Trophoblast cell (in vitro differentiated cells and primary cell): Measurements from ENCODE around the gene REV3L.
A peak's percentile ranks its signal among the peaks of the same experiment; 100 is the strongest.

ENCODE experiments used
- DNase-seq, 2 donors: peaks; one replicate each; pipeline ENCODE4 v3.0.0-alpha.2; 2016
- H2AFZ ChIP-seq: 2 replicates; pipeline ENCODE4 v1.6.1; 2013; ENCODE audit warnings: low read length, moderate library complexity, mild to moderate bottlenecking; ENCODE audit not compliant: insufficient read depth, poor library complexity
- H2AK5ac ChIP-seq: 2 replicates; pipeline ENCODE4 v1.6.1; 2013; ENCODE audit warnings: mild to moderate bottlenecking, low read length
- H2BK120ac ChIP-seq: 2 replicates; pipeline ENCODE4 v1.6.1; 2013; ENCODE audit warnings: low read length, mild to moderate bottlenecking, moderate library complexity; ENCODE audit not compliant: insufficient read depth, poor library complexity
- H2BK12ac ChIP-seq: 2 replicates; pipeline ENCODE4 v1.6.1; 2013; ENCODE audit warnings: mild to moderate bottlenecking, low read length, moderate library complexity
- H2BK5ac ChIP-seq: 2 replicates; pipeline ENCODE4 v1.6.1; 2013; ENCODE audit warnings: low read length, low read depth, moderate library complexity, mild to moderate bottlenecking; ENCODE audit not compliant: poor library complexity
- H3K14ac ChIP-seq: 2 replicates; pipeline ENCODE4 v1.6.1; 2013; ENCODE audit warnings: mild to moderate bottlenecking, low read length
- H3K18ac ChIP-seq: 2 replicates; pipeline ENCODE4 v1.6.1; 2013; ENCODE audit warnings: mild to moderate bottlenecking, low read length
- H3K23ac ChIP-seq: 2 replicates; pipeline ENCODE4 v1.6.1; 2013; ENCODE audit warnings: low read length
- H3K27ac ChIP-seq: 2 replicates; pipeline ENCODE4 v1.5.1; 2013; ENCODE audit warnings: low read depth, mild to moderate bottlenecking, inconsistent platforms, low read length, moderate library complexity
- H3K27me3 ChIP-seq: 2 replicates; pipeline ENCODE4 v1.6.1; 2013; ENCODE audit warnings: inconsistent platforms, mild to moderate bottlenecking, low read length, moderate library complexity; ENCODE audit not compliant: insufficient read depth
- H3K36me3 ChIP-seq, 2 experiments: 1 replicate in 1 of 2; 2 replicates in 1 of 2; pipeline ENCODE4 v1.6.1; 2013; ENCODE audit warnings: low read length in 2 of 2, mild to moderate bottlenecking in 2 of 2, moderate library complexity in 1 of 2; ENCODE audit not compliant: insufficient read depth in 2 of 2, control insufficient read depth in 1 of 2
- H3K4ac ChIP-seq: 2 replicates; pipeline ENCODE4 v1.6.1; 2013; ENCODE audit warnings: low read depth, mild to moderate bottlenecking, low read length, moderate library complexity
- H3K4me1 ChIP-seq, 2 experiments: 1 replicate in 1 of 2; 2 replicates in 1 of 2; pipeline ENCODE4 v1.6.1; 2013; ENCODE audit warnings: low read length in 2 of 2, mild to moderate bottlenecking in 2 of 2, moderate library complexity in 1 of 2; ENCODE audit not compliant: insufficient read depth in 2 of 2, control insufficient read depth in 1 of 2
- H3K4me2 ChIP-seq: 2 replicates; pipeline ENCODE4 v1.6.1; 2013; ENCODE audit warnings: inconsistent platforms, mild to moderate bottlenecking, low read length, moderate library complexity
- H3K4me3 ChIP-seq: 2 replicates; pipeline ENCODE4 v1.5.1; 2013; ENCODE audit warnings: mild to moderate bottlenecking, low read depth, low read length, inconsistent platforms
- H3K79me1 ChIP-seq: one replicate; pipeline ENCODE4 v1.6.1; 2013; ENCODE audit warnings: low read length
- H3K79me2 ChIP-seq: 2 replicates; pipeline ENCODE4 v1.6.1; 2013; ENCODE audit warnings: low read length, mild to moderate bottlenecking; ENCODE audit not compliant: control insufficient read depth, insufficient read depth, poor library complexity
- H3K9ac ChIP-seq: 2 replicates; pipeline ENCODE4 v1.6.1; 2013; ENCODE audit warnings: mild to moderate bottlenecking, low read length
- H3K9me3 ChIP-seq: 2 replicates; pipeline ENCODE4 v1.6.1; 2013; ENCODE audit warnings: low read depth, mild to moderate bottlenecking, control low read depth, inconsistent platforms, low read length; ENCODE audit not compliant: insufficient read depth
- H4K12ac ChIP-seq: 2 replicates; pipeline ENCODE4 v1.6.1; 2013; ENCODE audit warnings: low read depth, mild to moderate bottlenecking, low read length, moderate library complexity
- H4K8ac ChIP-seq: 2 replicates; pipeline ENCODE4 v1.6.1; 2013; ENCODE audit warnings: low read depth, mild to moderate bottlenecking, low read length, moderate library complexity
- H4K91ac ChIP-seq: one replicate; pipeline ENCODE4 v1.6.1; 2013; ENCODE audit warnings: low read depth, mild to moderate bottlenecking, low read length, moderate library complexity
- WGBS: extraction: QIAGEN DNeasy Blood & Tissue Kit; methylation state at CpG from one replicate; pipeline ENCODE4 v1.1.7; 2013; ENCODE audit warnings: missing lambda C conversion rate; ENCODE audit not compliant: insufficient read length, insufficient coverage; ENCODE audit errors: extremely low coverage; 5-methylcytosine and 5-hydroxymethylcytosine counted together

The REV3L gene

DNA sequence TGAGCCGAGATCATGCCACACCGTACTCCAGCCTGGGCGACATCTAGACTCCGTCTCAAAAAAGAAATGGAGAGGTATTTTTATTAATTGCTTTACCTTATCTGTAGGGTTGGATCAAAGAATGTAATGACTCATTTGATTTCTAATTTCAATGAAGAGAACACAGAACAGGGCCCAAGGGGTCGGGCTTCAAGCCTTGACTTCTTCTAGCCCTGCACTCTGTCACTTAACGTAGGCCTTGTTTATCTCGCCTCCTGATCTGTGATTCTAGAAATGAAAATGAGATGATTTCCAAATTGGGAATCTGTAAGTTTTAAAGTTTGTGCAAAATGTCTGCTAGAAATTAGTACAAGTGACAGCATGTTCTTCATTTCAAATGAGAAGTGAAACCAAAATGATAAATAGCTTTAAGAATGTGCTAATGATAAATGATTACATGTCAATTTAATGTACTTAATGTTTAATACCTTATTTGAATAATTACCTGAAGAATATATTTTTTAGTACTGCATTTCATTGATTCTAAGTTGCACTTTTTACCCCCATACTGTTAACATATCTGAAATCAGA lies 215.2 kb downstream of the REV3L start:
- H3K36me3 ChIP-seq: peaks cover 7% of the 10 kb centered on the region in 2 experiments
- no peak overlapping the region for H4K12ac ChIP-seq
- H3K9me3 ChIP-seq: no peaks in the 10 kb centered on the region
- H3K14ac ChIP-seq: no peak overlapping the region
- H3K18ac ChIP-seq: no peak overlapping the region
- no peak overlapping the region for H4K91ac ChIP-seq
- no peak overlapping the region for H4K8ac ChIP-seq
- H2BK5ac ChIP-seq: no peak overlapping the region
- no peaks in the 10 kb centered on the region for H3K27me3 ChIP-seq
- WGBS: no CpG with 5 or more reads among the region's 7 CpGs
- H3K9ac ChIP-seq: no peak overlapping the region
- H3K23ac ChIP-seq: no peak overlapping the region
- H2BK120ac ChIP-seq: no peak overlapping the region
- no peak overlapping the region for H3K4me3 ChIP-seq
- H3K4ac ChIP-seq: no peak overlapping the region
- H2AK5ac ChIP-seq: no peak overlapping the region
- peaks cover 4% of the 10 kb centered on the region for H3K79me2 ChIP-seq
- H3K4me2 ChIP-seq: no peak overlapping the region
- peaks cover 3% of the 10 kb centered on the region for H3K79me1 ChIP-seq
- H2AFZ ChIP-seq: no peak overlapping the region
- DNase-seq: no peak
- H2BK12ac ChIP-seq: no peak overlapping the region
- peaks cover 0 to 7% of the 10 kb centered on the region in 2 experiments for H3K4me1 ChIP-seq
- no peak overlapping the region for H3K27ac ChIP-seq

DNA sequence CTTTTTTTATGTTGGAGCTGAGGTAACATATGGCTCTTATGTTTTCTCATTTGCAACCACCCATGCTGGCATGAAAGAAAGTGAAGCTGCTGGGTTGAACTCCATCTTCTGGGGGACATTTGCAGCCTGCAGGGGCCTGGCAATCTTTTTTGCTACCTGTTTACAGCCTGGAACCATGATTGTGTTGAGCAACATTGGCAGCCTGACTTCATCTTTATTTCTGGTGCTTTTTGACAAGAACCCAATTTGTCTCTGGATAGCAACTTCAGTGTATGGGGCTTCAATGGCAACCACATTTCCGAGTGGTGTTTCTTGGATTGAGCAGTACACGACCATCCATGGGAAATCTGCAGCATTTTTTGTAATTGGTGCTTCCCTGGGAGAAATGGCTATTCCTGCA lies 216.7 kb downstream of the REV3L start:
- Histone ChIP-seq H4K91ac (no peak overlapping the region), H2BK5ac (peak overlapping the region; percentile 21), H3K18ac (no peak overlapping the region), H2AFZ (no peak overlapping the region), H4K8ac (no peak overlapping the region), H3K9ac (no peak overlapping the region), H3K27me3 (no peaks in the 10 kb centered on the region), H4K12ac (no peak overlapping the region), H2AK5ac (no peak overlapping the region), H3K23ac (no peak overlapping the region), H3K4ac (peak overlapping the region; percentile 67), H3K9me3 (no peaks in the 10 kb centered on the region), H3K4me3 (no peak overlapping the region), H3K79me1 (peaks cover 3% of the 10 kb centered on the region), H3K4me1 (peaks cover 0 to 7% of the 10 kb centered on the region in 2 experiments), H3K79me2 (peaks cover 6% of the 10 kb centered on the region), H3K27ac (peak overlapping the region; percentile 70), H2BK12ac (no peak overlapping the region), H3K36me3 (peaks cover 7 to 9% of the 10 kb centered on the region in 2 experiments), H3K14ac (no peak overlapping the region), H2BK120ac (no peak overlapping the region), H3K4me2 (no peak overlapping the region)
- WGBS: no CpG with 5 or more reads among the region's 2 CpGs
- no peak for DNase-seq

DNA sequence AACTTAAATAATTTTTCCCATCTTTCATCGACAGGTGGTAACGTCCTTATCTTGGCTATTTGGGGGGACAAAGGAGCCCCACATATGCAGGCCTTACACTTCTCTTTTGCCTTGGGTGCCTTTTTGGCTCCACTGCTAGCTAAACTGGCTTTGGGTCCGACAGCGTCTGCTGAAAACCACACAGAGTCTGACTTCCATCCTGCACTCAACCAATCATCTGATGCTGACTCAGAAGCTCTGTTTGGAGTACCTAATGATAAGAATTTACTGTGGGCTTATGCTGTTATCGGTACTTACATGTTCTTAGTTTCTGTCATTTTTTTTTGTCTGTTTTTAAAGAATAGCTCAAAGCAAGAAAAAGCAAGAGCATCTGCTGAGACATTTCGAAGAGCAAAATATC lies 217.2 kb downstream of the REV3L start:
- Histone ChIP-seq H3K23ac (no peak overlapping the region), H3K4me3 (no peak overlapping the region), H3K4ac (no peak overlapping the region), H4K12ac (no peak overlapping the region), H3K4me2 (peak overlapping the region; percentile 24), H3K9ac (no peak overlapping the region), H3K36me3 (peaks cover 8 to 9% of the 10 kb centered on the region in 2 experiments), H2AK5ac (no peak overlapping the region), H2BK5ac (peak overlapping the region; percentile 53), H3K27me3 (no peaks in the 10 kb centered on the region), H3K79me2 (peaks cover 6% of the 10 kb centered on the region), H3K4me1 (peaks cover 0 to 7% of the 10 kb centered on the region in 2 experiments), H3K18ac (no peak overlapping the region), H3K79me1 (peaks cover 3% of the 10 kb centered on the region), H4K8ac (no peak overlapping the region), H4K91ac (no peak overlapping the region), H2AFZ (no peak overlapping the region), H2BK12ac (no peak overlapping the region), H2BK120ac (no peak overlapping the region), H3K27ac (peak overlapping the region; percentile 8), H3K9me3 (no peaks in the 10 kb centered on the region), H3K14ac (no peak overlapping the region)
- no peak for DNase-seq
- WGBS: no CpG with 5 or more reads among the region's 6 CpGs

GRCh38 chr6:111263837-111264236 lies 219.2 kb downstream of the REV3L start:
- H3K27me3 ChIP-seq: no peaks in the 10 kb centered on the region
- no peak overlapping the region for H3K9ac ChIP-seq
- no peak overlapping the region for H4K91ac ChIP-seq
- H4K12ac ChIP-seq: no peak overlapping the region
- peaks cover 3 to 15% of the 10 kb centered on the region in 2 experiments for H3K4me1 ChIP-seq
- peaks cover 11% of the 10 kb centered on the region for H3K79me1 ChIP-seq
- H4K8ac ChIP-seq: no peak overlapping the region
- no peak overlapping the region for H3K4ac ChIP-seq
- no peak overlapping the region for H3K4me3 ChIP-seq
- no peak overlapping the region for H3K27ac ChIP-seq
- H2BK12ac ChIP-seq: no peak overlapping the region
- no peak overlapping the region for H3K23ac ChIP-seq
- H3K14ac ChIP-seq: no peak overlapping the region
- peak in 1 of 2 donors; percentile 24 for DNase-seq
- no peaks in the 10 kb centered on the region for H3K9me3 ChIP-seq
- no peak overlapping the region for H2AK5ac ChIP-seq
- H3K18ac ChIP-seq: no peak overlapping the region
- no peak overlapping the region for H2AFZ ChIP-seq
- peaks cover 7 to 8% of the 10 kb centered on the region in 2 experiments for H3K36me3 ChIP-seq
- H2BK120ac ChIP-seq: no peak overlapping the region
- no peak overlapping the region for H2BK5ac ChIP-seq
- H3K4me2 ChIP-seq: peak overlapping the region; percentile 25
- peaks cover 16% of the 10 kb centered on the region for H3K79me2 ChIP-seq
- no CpG with 5 or more reads among the region's 4 CpGs for WGBS
